MCF 10A (cell line): Measurements from ENCODE around the gene OMA1. TPM values are rescaled to one million over a fixed set of nuclear protein-coding genes. Genes with fewer than 3 reads are reported as not detected.
"Not testable (repeated sequence)": the region's sequence is repeated elsewhere in the genome, so short reads cannot be mapped to it uniquely, and the experiment has no call there.

Source experiments
- BruUV-seq: library from RNA; stranded (reverse); fragments of 400-500 nt; replicated peaks from 2 replicates; lab custom pipeline; 2021; lab: Mats Ljungman, UMichigan
- CTCF ChIA-PET: fragments of 300-600 bp; sonication (Branson Sonifier 250); formaldehyde crosslinking; extraction: SDS; loops from one replicate; lab custom pipeline; 2021; ENCODE audit warnings: antibody characterized with exemption, inconsistent platforms; lab: Yijun Ruan, JAX
- POLR2A ChIA-PET: fragments of 300-600, 350-650 bp; sonication (Branson Sonifier 250); formaldehyde crosslinking; extraction: SDS; loops from one replicate; lab custom pipeline; 2020; ENCODE audit warnings: antibody characterized with exemption, inconsistent platforms; lab: Yijun Ruan, JAX
- DNase-seq: peaks from one replicate; pipeline ENCODE4 v3.0.0-alpha.2; 2018; ENCODE audit not compliant: unreplicated experiment
- H3K27ac Mint-ChIP-seq: one replicate; pipeline ENCODE4 v1.8.0; 2022; ENCODE audit warnings: mild to moderate bottlenecking, low read depth, mixed read lengths; ENCODE audit not compliant: unreplicated experiment
- H3K27me3 Mint-ChIP-seq: one replicate; pipeline ENCODE4 v1.8.0; 2022; ENCODE audit warnings: mixed read lengths; ENCODE audit not compliant: insufficient read depth, unreplicated experiment
- H3K36me3 Mint-ChIP-seq: one replicate; pipeline ENCODE4 v1.8.0; 2022; ENCODE audit warnings: mild to moderate bottlenecking, moderate library complexity, mixed read lengths; ENCODE audit not compliant: insufficient read depth, unreplicated experiment
- H3K4me1 Mint-ChIP-seq: one replicate; pipeline ENCODE4 v1.8.0; 2022; ENCODE audit warnings: mixed read lengths; ENCODE audit not compliant: insufficient read depth, unreplicated experiment
- H3K4me3 Mint-ChIP-seq: one replicate; pipeline ENCODE4 v1.8.0; 2022; ENCODE audit warnings: mild to moderate bottlenecking, moderate library complexity, mixed read lengths; ENCODE audit not compliant: unreplicated experiment
- H3K9me3 Mint-ChIP-seq: one replicate; pipeline ENCODE4 v1.8.0; 2022; ENCODE audit warnings: mixed read lengths; ENCODE audit not compliant: unreplicated experiment
- intact Hi-C: fragments of 100-400 bp; cut with micrococcal nuclease; formaldehyde crosslinking; loops from 2 replicates; pipeline ENCODE4 v1.14.1; 2022
- total RNA-seq: library from RNA; stranded (reverse); gene quantifications from 2 replicates; pipeline ENCODE4 v1.2.3, GENCODE V29; 2022
- TF ChIP-seq, protein P1 (sequence below): fragments of 200-600 bp; IDR thresholded peaks from one replicate; pipeline ENCODE4 v1.8.0; 2022; ENCODE audit warnings: antibody characterized with exemption, mild to moderate bottlenecking; ENCODE audit not compliant: unreplicated experiment

OMA1 gene
- total RNA-seq, 1 experiment from 2014 or later, result 15.7 TPM

DNA sequence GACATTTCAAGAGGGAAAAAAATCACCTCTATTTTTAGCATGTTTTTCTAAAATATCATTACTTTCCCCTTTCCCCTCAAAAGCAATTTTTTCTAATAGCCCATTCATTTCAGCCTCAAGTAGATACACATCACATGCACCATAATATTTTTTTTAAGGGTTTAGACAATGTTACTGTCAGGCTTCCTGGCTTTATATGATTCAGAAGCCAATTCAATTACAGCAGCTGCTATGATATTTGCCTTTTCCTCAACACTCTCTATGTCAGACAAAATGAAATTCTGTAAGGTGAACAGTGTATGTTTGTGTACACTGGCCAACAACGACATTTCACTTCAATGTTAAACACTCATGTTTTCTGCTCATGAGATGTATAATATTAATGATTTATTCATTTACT is 46.5 kb downstream of the OMA1 start:
- intact Hi-C loops, result no loop called here
- CTCF ChIA-PET, result interaction anchor here (0.6 kb wide), 1 partner anchor 1663 kb away, joined by 3 read pairs; no protein-coding TSS in a partner anchor
- H3K27me3 Mint-ChIP-seq, result no peaks in the 10 kb centered on the region
- peaks cover 12% of the 10 kb centered on the region for H3K36me3 Mint-ChIP-seq
- no peak overlapping the region for H3K27ac Mint-ChIP-seq
- DNase-seq, result no peak
- BruUV-seq, result no TSS peak
- H3K4me3 Mint-ChIP-seq, result no peak overlapping the region
- TF ChIP-seq, protein P1, sequence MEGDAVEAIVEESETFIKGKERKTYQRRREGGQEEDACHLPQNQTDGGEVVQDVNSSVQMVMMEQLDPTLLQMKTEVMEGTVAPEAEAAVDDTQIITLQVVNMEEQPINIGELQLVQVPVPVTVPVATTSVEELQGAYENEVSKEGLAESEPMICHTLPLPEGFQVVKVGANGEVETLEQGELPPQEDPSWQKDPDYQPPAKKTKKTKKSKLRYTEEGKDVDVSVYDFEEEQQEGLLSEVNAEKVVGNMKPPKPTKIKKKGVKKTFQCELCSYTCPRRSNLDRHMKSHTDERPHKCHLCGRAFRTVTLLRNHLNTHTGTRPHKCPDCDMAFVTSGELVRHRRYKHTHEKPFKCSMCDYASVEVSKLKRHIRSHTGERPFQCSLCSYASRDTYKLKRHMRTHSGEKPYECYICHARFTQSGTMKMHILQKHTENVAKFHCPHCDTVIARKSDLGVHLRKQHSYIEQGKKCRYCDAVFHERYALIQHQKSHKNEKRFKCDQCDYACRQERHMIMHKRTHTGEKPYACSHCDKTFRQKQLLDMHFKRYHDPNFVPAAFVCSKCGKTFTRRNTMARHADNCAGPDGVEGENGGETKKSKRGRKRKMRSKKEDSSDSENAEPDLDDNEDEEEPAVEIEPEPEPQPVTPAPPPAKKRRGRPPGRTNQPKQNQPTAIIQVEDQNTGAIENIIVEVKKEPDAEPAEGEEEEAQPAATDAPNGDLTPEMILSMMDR, result no peak
- no peaks in the 10 kb centered on the region for H3K9me3 Mint-ChIP-seq
- H3K4me1 Mint-ChIP-seq, result no peaks in the 10 kb centered on the region
- POLR2A ChIA-PET, result interaction anchor here (0.7 kb wide), 1 partner anchor 119 kb away, joined by 3 read pairs; no protein-coding TSS in a partner anchor

DNA sequence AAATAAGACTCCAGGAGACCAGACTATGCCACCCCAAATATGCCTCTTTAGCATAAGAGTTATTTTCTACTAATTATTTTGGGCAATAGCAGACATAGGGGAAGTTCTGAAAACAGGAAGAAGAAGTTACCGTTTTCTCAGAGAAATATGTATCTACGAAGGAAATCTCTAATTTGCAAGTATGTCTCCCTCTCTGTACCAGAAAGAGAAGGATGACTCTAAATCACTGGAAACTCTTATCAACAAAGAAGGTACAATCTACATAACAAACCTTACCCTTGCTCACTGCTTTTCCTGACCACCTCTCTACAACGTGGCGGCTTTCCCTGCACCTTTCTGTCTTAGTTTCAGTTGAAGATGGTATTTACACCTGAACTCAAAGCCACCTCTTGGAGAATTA is 49.0 kb downstream of the OMA1 start:
- no TSS peak for BruUV-seq
- CTCF ChIA-PET, result no interaction called here
- POLR2A ChIA-PET, result no interaction called here

DNA sequence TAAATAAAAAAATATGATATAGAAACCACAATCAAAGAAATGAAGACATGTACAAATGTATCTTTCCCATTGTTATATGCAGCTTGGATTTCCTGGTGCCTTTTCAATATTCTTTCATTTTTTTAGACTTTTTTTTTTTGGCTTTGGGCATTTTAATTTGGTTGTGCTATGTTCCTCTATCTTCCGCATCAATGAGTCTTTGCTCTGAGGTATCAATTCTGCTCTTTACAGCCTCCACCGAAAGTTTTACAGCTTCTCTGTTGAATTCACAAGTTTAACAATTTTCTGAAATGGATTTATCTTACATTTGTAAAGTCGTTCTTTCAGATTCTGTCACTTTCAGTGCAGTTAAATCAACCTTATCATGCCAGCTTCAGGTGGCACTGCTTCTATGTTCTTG is 50.5 kb downstream of the OMA1 start:
- peaks cover 4% of the 10 kb centered on the region for H3K9me3 Mint-ChIP-seq
- CTCF ChIA-PET, result interaction anchor here (0.6 to 0.8 kb wide), 4 partner anchors 51 to 1742 kb away, joined by 3 to 6 read pairs (median 4); no protein-coding TSS in a partner anchor
- intact Hi-C loops, result no loop called here
- no peak overlapping the region for H3K4me3 Mint-ChIP-seq
- no peaks in the 10 kb centered on the region for H3K36me3 Mint-ChIP-seq
- H3K27me3 Mint-ChIP-seq, result no peaks in the 10 kb centered on the region
- no peak overlapping the region for H3K27ac Mint-ChIP-seq
- TF ChIP-seq, protein P1, result no peak
- no TSS peak for BruUV-seq
- POLR2A ChIA-PET, result interaction anchor here (0.6 to 0.7 kb wide), 3 partner anchors 13 to 1106 kb away, joined by 3 to 7 read pairs (median 3); no protein-coding TSS in a partner anchor
- no peaks in the 10 kb centered on the region for H3K4me1 Mint-ChIP-seq
- DNase-seq, result no peak

More for the DNA sequence above, 49.0 kb downstream of the OMA1 start:
- Mint-ChIP-seq H3K27me3 (no peaks in the 10 kb centered on the region), H3K36me3 (peaks cover under 1% of the 10 kb centered on the region), H3K4me1 (no peaks in the 10 kb centered on the region), H3K4me3 (no peak overlapping the region), H3K9me3 (no peaks in the 10 kb centered on the region), H3K27ac (no peak overlapping the region)
- TF ChIP-seq, protein P1, result no peak
- DNase-seq, result no peak
- intact Hi-C loops, result no loop called here

DNA sequence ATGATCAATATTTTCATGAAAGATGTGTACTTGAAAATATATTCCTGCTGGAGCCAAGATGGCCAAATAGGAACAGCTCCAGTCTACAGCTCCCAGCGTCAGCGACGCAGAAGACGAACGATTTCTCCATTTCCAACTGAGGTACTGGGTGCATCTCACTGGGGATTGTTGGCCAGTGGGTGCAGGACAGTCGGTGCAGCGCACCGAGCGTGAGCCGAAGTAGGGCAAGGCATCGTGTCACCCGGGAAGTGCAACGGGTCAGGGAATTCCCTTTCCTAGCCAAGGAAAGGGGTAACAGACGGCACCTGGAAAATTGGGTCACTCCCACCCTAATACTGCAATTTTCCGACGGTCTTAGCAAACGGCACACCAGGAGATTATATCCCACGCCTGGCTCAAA is 57.6 kb downstream of the OMA1 start:
- H3K27ac Mint-ChIP-seq, H3K4me1 Mint-ChIP-seq, BruUV-seq, H3K27me3 Mint-ChIP-seq, H3K9me3 Mint-ChIP-seq, intact Hi-C loops, H3K4me3 Mint-ChIP-seq, POLR2A ChIA-PET, DNase-seq: not testable (repeated sequence)
- CTCF ChIA-PET, result interaction anchor here (0.7 kb wide), 1 partner anchor 17 kb away, joined by 3 read pairs; no protein-coding TSS in a partner anchor
- H3K36me3 Mint-ChIP-seq, result peaks cover 14% of the 10 kb centered on the region
